GM18519 (cell line): ENCODE data around the gene ATAT1.

Experiments
- ATAC-seq: cut with Tn5 transposase; IDR thresholded peaks from one replicate; pipeline ENCODE4 v1.9.1; 2021; ENCODE audit warnings: mild to moderate bottlenecking, moderate library complexity; ENCODE audit not compliant: unreplicated experiment, low FRiP score

Gene ATAT1

GRCh38 chr6:30682143-30683117, 55.8 kb downstream of the ATAT1 start:
- ATAC-seq = no peak

- ATAC-seq = no peak
These were observed 56.7 kb downstream of the ATAT1 start for GRCh38 chr6:30683183-30683979.

- no peak for ATAC-seq
These were observed 57.3 kb downstream of the ATAT1 start for GRCh38 chr6:30683980-30684338.

GRCh38 chr6:30684386-30685156, 57.9 kb downstream of the ATAT1 start:
- ATAC-seq = no peak

GRCh38 chr6:30685157-30686008, 58.7 kb downstream of the ATAT1 start:
- no peak for ATAC-seq

- no peak for ATAC-seq
These were observed 59.6 kb downstream of the ATAT1 start, which contains the start of gene PPP1R18 for GRCh38 chr6:30686009-30686907. Gene PPP1R18 (minus strand): TSS chr6:30686645. CDS start chr6:30686018, 627 bp downstream.

- peak; percentile 30 for ATAC-seq
These were observed 60.4 kb downstream of the ATAT1 start for GRCh38 chr6:30686908-30687658.

GRCh38 chr6:30687659-30688431, 61.2 kb downstream of the ATAT1 start:
- no peak for ATAC-seq

- ATAC-seq = no peak
These were observed 61.9 kb downstream of the ATAT1 start for GRCh38 chr6:30688569-30688968.

GRCh38 chr6:30689022-30689865, 62.6 kb downstream of the ATAT1 start:
- ATAC-seq = no peak

- no peak for ATAC-seq
These were observed 63.3 kb downstream of the ATAT1 start for GRCh38 chr6:30689985-30690384.

GRCh38 chr6:30690403-30691207, 63.9 kb downstream of the ATAT1 start, which contains the start of gene NRM:
Gene NRM (minus strand): TSS chr6:30690984. CDS start chr6:30690974, 10 bp downstream.
- no peak for ATAC-seq

- ATAC-seq = no peak
These were observed 64.7 kb downstream of the ATAT1 start for GRCh38 chr6:30691208-30691847.
